ENCODE results near the gene GNRH2. TPM values are rescaled to one million over a fixed set of nuclear protein-coding genes. Genes with fewer than 3 reads are reported as not detected.
"Not testable (repeated sequence)": the region's sequence is repeated elsewhere in the genome, so short reads cannot be mapped to it uniquely, and the experiment has no call there.

GNRH2 gene
- total RNA-seq, 1 donor from 2014 or later = 0.87 TPM

- Mint-ChIP-seq H3K9me3 (ENCODE audit: unreplicated experiment) (no peaks in the 10 kb centered on the region), H3K27me3 (ENCODE audit: unreplicated experiment) (no peaks in the 10 kb centered on the region), H3K36me3 (ENCODE audit: low read depth, unreplicated experiment) (peaks cover 16% of the 10 kb centered on the region), H3K4me1 (ENCODE audit: unreplicated experiment) (peaks cover 5% of the 10 kb centered on the region), H3K27ac (ENCODE audit: unreplicated experiment) (no peak overlapping the region), H3K4me3 (ENCODE audit: unreplicated experiment) (no peak overlapping the region)
- TF ChIP-seq, protein P1, sequence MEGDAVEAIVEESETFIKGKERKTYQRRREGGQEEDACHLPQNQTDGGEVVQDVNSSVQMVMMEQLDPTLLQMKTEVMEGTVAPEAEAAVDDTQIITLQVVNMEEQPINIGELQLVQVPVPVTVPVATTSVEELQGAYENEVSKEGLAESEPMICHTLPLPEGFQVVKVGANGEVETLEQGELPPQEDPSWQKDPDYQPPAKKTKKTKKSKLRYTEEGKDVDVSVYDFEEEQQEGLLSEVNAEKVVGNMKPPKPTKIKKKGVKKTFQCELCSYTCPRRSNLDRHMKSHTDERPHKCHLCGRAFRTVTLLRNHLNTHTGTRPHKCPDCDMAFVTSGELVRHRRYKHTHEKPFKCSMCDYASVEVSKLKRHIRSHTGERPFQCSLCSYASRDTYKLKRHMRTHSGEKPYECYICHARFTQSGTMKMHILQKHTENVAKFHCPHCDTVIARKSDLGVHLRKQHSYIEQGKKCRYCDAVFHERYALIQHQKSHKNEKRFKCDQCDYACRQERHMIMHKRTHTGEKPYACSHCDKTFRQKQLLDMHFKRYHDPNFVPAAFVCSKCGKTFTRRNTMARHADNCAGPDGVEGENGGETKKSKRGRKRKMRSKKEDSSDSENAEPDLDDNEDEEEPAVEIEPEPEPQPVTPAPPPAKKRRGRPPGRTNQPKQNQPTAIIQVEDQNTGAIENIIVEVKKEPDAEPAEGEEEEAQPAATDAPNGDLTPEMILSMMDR (IDR thresholded peaks at IDR 0.05; ENCODE audit: unreplicated experiment) = no peak
- no peak for DNase-seq (ENCODE audit: low spot score)
Measured at GRCh38 chr20:3051385-3052019, 8.1 kb downstream of the GNRH2 start.

DNA sequence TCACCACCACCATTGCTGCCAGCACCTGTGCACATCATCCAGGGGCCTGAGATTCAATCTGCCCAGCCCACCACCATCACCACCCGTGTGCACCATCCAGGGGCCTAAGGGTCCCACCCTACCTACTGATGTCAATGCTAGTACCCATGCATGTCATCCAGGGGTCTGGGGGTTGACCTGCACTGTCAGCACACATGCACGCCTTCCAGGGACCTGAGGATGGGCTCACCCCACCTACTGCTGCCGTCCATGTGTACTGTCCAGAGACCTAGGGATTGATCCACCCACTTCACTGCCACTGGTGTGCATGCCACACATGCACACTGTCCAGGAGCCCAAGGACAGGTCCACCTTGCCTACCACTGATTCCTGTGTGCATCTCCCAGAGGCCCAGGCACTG is 16.1 kb downstream of the GNRH2 start:
- Mint-ChIP-seq H3K36me3 (ENCODE audit: low read depth, unreplicated experiment) (no peaks in the 10 kb centered on the region), H3K27me3 (ENCODE audit: unreplicated experiment) (no peaks in the 10 kb centered on the region), H3K9me3 (ENCODE audit: unreplicated experiment) (no peaks in the 10 kb centered on the region), H3K4me3 (ENCODE audit: unreplicated experiment) (no peak overlapping the region), H3K4me1 (ENCODE audit: unreplicated experiment) (no peaks in the 10 kb centered on the region), H3K27ac (ENCODE audit: unreplicated experiment) (no peak overlapping the region)
- TF ChIP-seq, protein P1 (IDR thresholded peaks at IDR 0.05; ENCODE audit: unreplicated experiment) = no peak
- no peak for DNase-seq (ENCODE audit: low spot score)

DNA sequence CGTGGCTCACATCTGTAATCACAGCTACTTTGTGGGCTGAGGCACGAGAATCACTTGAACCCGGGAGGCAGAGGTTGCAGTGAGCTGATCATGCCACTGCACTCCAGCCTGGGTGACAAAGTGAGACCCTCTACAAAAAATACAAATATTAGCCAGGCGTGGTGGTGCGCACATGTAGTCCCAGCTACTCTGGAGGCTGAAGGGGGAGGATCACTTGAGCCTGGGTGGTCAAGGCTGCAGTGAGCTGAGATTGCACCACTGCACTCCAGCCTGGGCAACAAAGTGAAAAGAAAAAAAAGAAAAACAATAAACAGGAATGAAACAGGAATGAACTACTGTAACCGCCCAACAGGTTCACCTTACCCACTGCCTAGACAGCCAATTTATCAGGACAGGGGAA is 20.7 kb downstream of the GNRH2 start:
- not testable (repeated sequence) for H3K4me1 Mint-ChIP-seq (ENCODE audit: unreplicated experiment); H3K36me3 Mint-ChIP-seq (ENCODE audit: low read depth, unreplicated experiment); H3K27me3 Mint-ChIP-seq (ENCODE audit: unreplicated experiment); H3K4me3 Mint-ChIP-seq (ENCODE audit: unreplicated experiment); H3K9me3 Mint-ChIP-seq (ENCODE audit: unreplicated experiment); H3K27ac Mint-ChIP-seq (ENCODE audit: unreplicated experiment); DNase-seq (ENCODE audit: low spot score)

GRCh38 chr20:3067139-3068014 is 24.0 kb downstream of the GNRH2 start:
- H3K27ac Mint-ChIP-seq (ENCODE audit: unreplicated experiment) = no peak overlapping the region
- TF ChIP-seq, protein P1 (IDR thresholded peaks at IDR 0.05; ENCODE audit: unreplicated experiment) = no peak

DNA sequence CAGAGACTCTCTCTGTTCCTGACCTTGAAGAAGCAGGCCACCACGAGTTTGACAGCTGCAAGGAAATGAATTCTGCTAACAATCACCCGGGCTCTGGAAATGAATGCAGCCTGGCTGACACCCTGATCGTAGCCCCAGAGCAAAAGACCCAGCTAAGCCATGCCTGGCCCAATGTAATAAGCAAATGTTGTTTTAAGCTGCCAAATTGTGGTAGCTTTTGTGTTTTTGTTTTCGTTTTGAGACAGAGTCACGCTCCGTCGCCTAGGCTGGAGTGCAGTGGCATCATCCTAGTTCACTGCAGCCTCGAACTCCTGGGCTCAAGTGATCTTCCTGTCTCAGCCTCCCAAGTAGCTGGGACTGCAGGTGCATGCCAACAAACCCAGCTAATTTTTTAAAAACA is 24.7 kb downstream of the GNRH2 start:
- Mint-ChIP-seq H3K4me3 (ENCODE audit: unreplicated experiment) (no peak overlapping the region), H3K4me1 (ENCODE audit: unreplicated experiment) (no peaks in the 10 kb centered on the region), H3K36me3 (ENCODE audit: low read depth, unreplicated experiment) (no peaks in the 10 kb centered on the region), H3K27me3 (ENCODE audit: unreplicated experiment) (peaks cover 6% of the 10 kb centered on the region), H3K9me3 (ENCODE audit: unreplicated experiment) (no peaks in the 10 kb centered on the region), H3K27ac (ENCODE audit: unreplicated experiment) (no peak overlapping the region)
- TF ChIP-seq, protein P1 (IDR thresholded peaks at IDR 0.05; ENCODE audit: unreplicated experiment) = no peak
- DNase-seq (ENCODE audit: low spot score) = no peak

More at GRCh38 chr20:3067139-3068014, 24.0 kb downstream of the GNRH2 start:
- Mint-ChIP-seq H3K4me1 (ENCODE audit: unreplicated experiment) (no peaks in the 10 kb centered on the region), H3K9me3 (ENCODE audit: unreplicated experiment) (no peaks in the 10 kb centered on the region), H3K36me3 (ENCODE audit: low read depth, unreplicated experiment) (no peaks in the 10 kb centered on the region), H3K27me3 (ENCODE audit: unreplicated experiment) (peaks cover 4% of the 10 kb centered on the region), H3K4me3 (ENCODE audit: unreplicated experiment) (no peak overlapping the region)
- DNase-seq (ENCODE audit: low spot score) = no peak
